HK-2 (cell line): ENCODE measurements around the gene TSC22D3.
"Not testable (repeated sequence)": the region's sequence is repeated elsewhere in the genome, so short reads cannot be mapped to it uniquely, and the experiment has no call there.

Source experiments
- DNase-seq: peaks from one replicate; pipeline ENCODE4 v3.0.0-alpha.2; 2018; ENCODE audit not compliant: unreplicated experiment

Gene TSC22D3

GRCh38 chrX:107775734-107776511 is at the start of gene TSC22D3:
Gene TSC22D3, minus strand, starts transcription at chrX:107775787. Its CDS starts 368 bp downstream, at chrX:107775419.
- DNase-seq, result peak; percentile 86

GRCh38 chrX:107823456-107823855 is 47.9 kb upstream of the TSC22D3 start:
- DNase-seq, result no peak

- no peak for DNase-seq
Measured at GRCh38 chrX:107823042-107823441, 47.5 kb upstream of the TSC22D3 start.

GRCh38 chrX:107818900-107819521 is 43.4 kb upstream of the TSC22D3 start:
- DNase-seq, result no peak

- DNase-seq, result not testable (repeated sequence)
Measured at GRCh38 chrX:107810053-107810452, 34.5 kb upstream of the TSC22D3 start.

GRCh38 chrX:107805179-107805578 is 29.6 kb upstream of the TSC22D3 start:
- DNase-seq, result no peak

GRCh38 chrX:107804427-107804826 is 28.8 kb upstream of the TSC22D3 start:
- DNase-seq, result no peak

- DNase-seq, result no peak
Measured at GRCh38 chrX:107787827-107788226, 12.2 kb upstream of the TSC22D3 start.

GRCh38 chrX:107780525-107780924 is 4.9 kb upstream of the TSC22D3 start:
- DNase-seq, result no peak

- no peak for DNase-seq
Measured at GRCh38 chrX:107777536-107777832, 1.9 kb upstream of the TSC22D3 start, which contains the start of gene NCBP2L. Gene NCBP2L, plus strand, starts transcription at chrX:107777733. Its CDS starts 16,488 bp downstream, at chrX:107794221.

GRCh38 chrX:107776649-107777535 is 1.3 kb upstream of the TSC22D3 start:
- peak; percentile 74 for DNase-seq

- DNase-seq, result no peak
Measured at GRCh38 chrX:107775000-107775733, 420 bp downstream of the TSC22D3 start.

- DNase-seq, result no peak
Measured at GRCh38 chrX:107773906-107774435, 1.6 kb downstream of the TSC22D3 start.

- no peak for DNase-seq
Measured at GRCh38 chrX:107773206-107773605, 2.4 kb downstream of the TSC22D3 start.

- no peak for DNase-seq
Measured at GRCh38 chrX:107769581-107770317, 5.8 kb downstream of the TSC22D3 start.

- DNase-seq, result no peak
Measured at GRCh38 chrX:107768051-107768450, 7.5 kb downstream of the TSC22D3 start.

GRCh38 chrX:107766470-107767150 is 9.0 kb downstream of the TSC22D3 start:
- DNase-seq, result peak; percentile 47

GRCh38 chrX:107764845-107765608 is 10.6 kb downstream of the TSC22D3 start:
- DNase-seq, result no peak

- no peak for DNase-seq
Measured at GRCh38 chrX:107763647-107764046, 11.9 kb downstream of the TSC22D3 start.
